ENCODE measurements around the gene MAML3. TPM values are rescaled to one million over a fixed set of nuclear protein-coding genes. Genes with fewer than 3 reads are reported as not detected.

Gene MAML3
- total and polyA plus RNA-seq, 5 donors from 2014 or later, result 0.11 to 1.1 (median 0.16) TPM; not detected in 1

- Mint-ChIP-seq H3K4me3 (no peak overlapping the region), H3K9me3 (no peaks in the 10 kb centered on the region), H3K27ac (no peak overlapping the region), H3K4me1 (no peaks in the 10 kb centered on the region), H3K36me3 (no peaks in the 10 kb centered on the region), H3K27me3 (peaks cover 9% of the 10 kb centered on the region)
- H3K27me3 ChIP-seq (ENCODE audit: control insufficient read depth, insufficient read depth, low read length), result peaks cover 2% of the 10 kb centered on the region
- no peak for DNase-seq
- no peak for ATAC-seq (ENCODE audit: low read depth in 2 of 2)
- no peak overlapping the region for H3K4me3 ChIP-seq (ENCODE audit: low read depth, low read length)
- no peaks in the 10 kb centered on the region for H3K4me1 ChIP-seq (ENCODE audit: control insufficient read depth, insufficient read depth, low read length, poor library complexity, severe bottlenecking)
- H3K36me3 ChIP-seq (ENCODE audit: control insufficient read depth, insufficient read depth, low read length), result no peaks in the 10 kb centered on the region
- no peaks in the 10 kb centered on the region for H3K9me3 ChIP-seq (ENCODE audit: control insufficient read depth in 2 of 2, low read length in 2 of 2)
- H3K27ac ChIP-seq (ENCODE audit: insufficient read depth, low read length, poor library complexity, severe bottlenecking), result no peak overlapping the region
These were observed 315.2 kb downstream of the MAML3 start for GRCh38 chr4:139838811-139839210.

GRCh38 chr4:139834981-139835391, 319.0 kb downstream of the MAML3 start:
- Mint-ChIP-seq H3K36me3 (no peaks in the 10 kb centered on the region), H3K9me3 (no peaks in the 10 kb centered on the region), H3K27ac (no peak overlapping the region), H3K4me3 (no peak overlapping the region), H3K4me1 (no peaks in the 10 kb centered on the region), H3K27me3 (peaks cover 13% of the 10 kb centered on the region)
- Histone ChIP-seq H3K9me3 (ENCODE audit: control insufficient read depth in 2 of 2, low read length in 2 of 2) (no peaks in the 10 kb centered on the region), H3K27ac (ENCODE audit: insufficient read depth, low read length, poor library complexity, severe bottlenecking) (no peak overlapping the region), H3K4me3 (ENCODE audit: low read depth, low read length) (no peak overlapping the region), H3K4me1 (ENCODE audit: control insufficient read depth, insufficient read depth, low read length, poor library complexity, severe bottlenecking) (no peaks in the 10 kb centered on the region), H3K36me3 (ENCODE audit: control insufficient read depth, insufficient read depth, low read length) (no peaks in the 10 kb centered on the region), H3K27me3 (ENCODE audit: control insufficient read depth, insufficient read depth, low read length) (no peaks in the 10 kb centered on the region)
- DNase-seq, result no peak
- ATAC-seq (ENCODE audit: low read depth in 2 of 2), result no peak

GRCh38 chr4:139834226-139834662, 319.7 kb downstream of the MAML3 start:
- no peaks in the 10 kb centered on the region for H3K36me3 Mint-ChIP-seq
- no peaks in the 10 kb centered on the region for H3K4me1 Mint-ChIP-seq
- H3K4me1 ChIP-seq (ENCODE audit: control insufficient read depth, insufficient read depth, low read length, poor library complexity, severe bottlenecking), result no peaks in the 10 kb centered on the region
- DNase-seq (no peak), ATAC-seq (ENCODE audit: low read depth in 2 of 2) (no peak)
- H3K9me3 Mint-ChIP-seq, result no peaks in the 10 kb centered on the region
- no peaks in the 10 kb centered on the region for H3K27me3 ChIP-seq (ENCODE audit: control insufficient read depth, insufficient read depth, low read length)
- H3K27ac ChIP-seq (ENCODE audit: insufficient read depth, low read length, poor library complexity, severe bottlenecking), result no peak overlapping the region
- no peak overlapping the region for H3K4me3 Mint-ChIP-seq
- no peaks in the 10 kb centered on the region for H3K36me3 ChIP-seq (ENCODE audit: control insufficient read depth, insufficient read depth, low read length)
- no peak overlapping the region for H3K27ac Mint-ChIP-seq
- peaks cover 13% of the 10 kb centered on the region for H3K27me3 Mint-ChIP-seq
- H3K9me3 ChIP-seq (ENCODE audit: control insufficient read depth in 2 of 2, low read length in 2 of 2), result no peaks in the 10 kb centered on the region
- H3K4me3 ChIP-seq (ENCODE audit: low read depth, low read length), result no peak overlapping the region

- DNase-seq (no peak), ATAC-seq (ENCODE audit: low read depth in 2 of 2) (no peak)
- Mint-ChIP-seq H3K4me1 (no peaks in the 10 kb centered on the region), H3K4me3 (no peak overlapping the region), H3K27me3 (peaks cover 13% of the 10 kb centered on the region), H3K27ac (no peak overlapping the region), H3K36me3 (no peaks in the 10 kb centered on the region), H3K9me3 (no peaks in the 10 kb centered on the region)
- Histone ChIP-seq H3K36me3 (ENCODE audit: control insufficient read depth, insufficient read depth, low read length) (no peaks in the 10 kb centered on the region), H3K9me3 (ENCODE audit: control insufficient read depth in 2 of 2, low read length in 2 of 2) (no peaks in the 10 kb centered on the region), H3K4me3 (ENCODE audit: low read depth, low read length) (no peak overlapping the region), H3K27me3 (ENCODE audit: control insufficient read depth, insufficient read depth, low read length) (no peaks in the 10 kb centered on the region), H3K27ac (ENCODE audit: insufficient read depth, low read length, poor library complexity, severe bottlenecking) (no peak overlapping the region), H3K4me1 (ENCODE audit: control insufficient read depth, insufficient read depth, low read length, poor library complexity, severe bottlenecking) (no peaks in the 10 kb centered on the region)
These were observed 320.7 kb downstream of the MAML3 start for GRCh38 chr4:139833151-139833910.

- H3K27ac Mint-ChIP-seq, result no peak overlapping the region
- Histone ChIP-seq H3K27me3 (ENCODE audit: control insufficient read depth, insufficient read depth, low read length) (no peaks in the 10 kb centered on the region), H3K36me3 (ENCODE audit: control insufficient read depth, insufficient read depth, low read length) (no peaks in the 10 kb centered on the region), H3K27ac (ENCODE audit: insufficient read depth, low read length, poor library complexity, severe bottlenecking) (no peak overlapping the region), H3K9me3 (ENCODE audit: control insufficient read depth in 2 of 2, low read length in 2 of 2) (no peaks in the 10 kb centered on the region), H3K4me3 (ENCODE audit: low read depth, low read length) (no peak overlapping the region), H3K4me1 (ENCODE audit: control insufficient read depth, insufficient read depth, low read length, poor library complexity, severe bottlenecking) (no peaks in the 10 kb centered on the region)
- no peak for DNase-seq
- no peak for ATAC-seq (ENCODE audit: low read depth in 2 of 2)
- no peaks in the 10 kb centered on the region for H3K9me3 Mint-ChIP-seq
- no peaks in the 10 kb centered on the region for H3K4me1 Mint-ChIP-seq
- H3K27me3 Mint-ChIP-seq, result peaks cover 20% of the 10 kb centered on the region
- H3K4me3 Mint-ChIP-seq, result no peak overlapping the region
- no peaks in the 10 kb centered on the region for H3K36me3 Mint-ChIP-seq
These were observed 324.9 kb downstream of the MAML3 start for GRCh38 chr4:139828966-139829664.

- Mint-ChIP-seq H3K4me1 (no peaks in the 10 kb centered on the region), H3K36me3 (no peaks in the 10 kb centered on the region), H3K9me3 (no peaks in the 10 kb centered on the region), H3K27ac (no peak overlapping the region), H3K27me3 (peaks cover 14% of the 10 kb centered on the region), H3K4me3 (no peak overlapping the region)
- no peaks in the 10 kb centered on the region for H3K9me3 ChIP-seq (ENCODE audit: control insufficient read depth in 2 of 2, low read length in 2 of 2)
- no peak overlapping the region for H3K27ac ChIP-seq (ENCODE audit: insufficient read depth, low read length, poor library complexity, severe bottlenecking)
- ATAC-seq (ENCODE audit: low read depth in 2 of 2), result no peak
- no peak overlapping the region for H3K4me3 ChIP-seq (ENCODE audit: low read depth, low read length)
- no peak for DNase-seq
- no peaks in the 10 kb centered on the region for H3K27me3 ChIP-seq (ENCODE audit: control insufficient read depth, insufficient read depth, low read length)
- H3K36me3 ChIP-seq (ENCODE audit: control insufficient read depth, insufficient read depth, low read length), result no peaks in the 10 kb centered on the region
- H3K4me1 ChIP-seq (ENCODE audit: control insufficient read depth, insufficient read depth, low read length, poor library complexity, severe bottlenecking), result no peaks in the 10 kb centered on the region
These were observed 327.6 kb downstream of the MAML3 start for GRCh38 chr4:139826426-139826825.

- no peaks in the 10 kb centered on the region for H3K4me1 Mint-ChIP-seq
- H3K27ac ChIP-seq (ENCODE audit: insufficient read depth, low read length, poor library complexity, severe bottlenecking), result no peak overlapping the region
- H3K36me3 ChIP-seq (ENCODE audit: control insufficient read depth, insufficient read depth, low read length), result no peaks in the 10 kb centered on the region
- no peak for ATAC-seq (ENCODE audit: low read depth in 2 of 2)
- peak overlapping the region in 1 of 3 donors; percentile 57 for H3K27ac Mint-ChIP-seq
- no peak overlapping the region for H3K4me3 ChIP-seq (ENCODE audit: low read depth, low read length)
- no peaks in the 10 kb centered on the region for H3K9me3 ChIP-seq (ENCODE audit: control insufficient read depth in 2 of 2, low read length in 2 of 2)
- H3K9me3 Mint-ChIP-seq, result no peaks in the 10 kb centered on the region
- H3K36me3 Mint-ChIP-seq, result no peaks in the 10 kb centered on the region
- no peak overlapping the region for H3K4me3 Mint-ChIP-seq
- DNase-seq, result no peak
- H3K4me1 ChIP-seq (ENCODE audit: control insufficient read depth, insufficient read depth, low read length, poor library complexity, severe bottlenecking), result no peaks in the 10 kb centered on the region
- H3K27me3 ChIP-seq (ENCODE audit: control insufficient read depth, insufficient read depth, low read length), result no peaks in the 10 kb centered on the region
- H3K27me3 Mint-ChIP-seq, result peaks cover 11% of the 10 kb centered on the region
These were observed 328.4 kb downstream of the MAML3 start for GRCh38 chr4:139825523-139826014.

Data from CD4-positive, CD25-positive, alpha-beta regulatory T cell (primary cell).